ENCODE data around the gene C3orf49. TPM values are rescaled to one million over a fixed set of nuclear protein-coding genes. Genes with fewer than 3 reads are reported as not detected.

C3orf49 gene
- total RNA-seq = not detected in 2 replicates

GRCh38 chr3:63819151-63819398, at the start of gene C3orf49:
Gene C3orf49, plus strand, starts transcription at chr3:63819299. Its CDS starts 173 bp downstream, at chr3:63819472.

GRCh38 chr3:63863150-63864007, 44.3 kb downstream of the C3orf49 start, which contains the start of the genes ATXN7 and THOC7:
Gene ATXN7, plus strand, starts transcription at chr3:63863867. Its CDS starts 48,732 bp downstream, at chr3:63912599.
Gene THOC7, minus strand, starts transcription at chr3:63863805. Its CDS starts 15 bp downstream, at chr3:63863790.

Other genes with a start within 250 kb of the C3orf49 start
- gene SNTN, start 166.6 kb upstream of the C3orf49 start, total RNA-seq = not detected in 2 replicates
- gene THOC7, start 44.5 kb downstream of the C3orf49 start, total RNA-seq = 32.1 and 70.7 TPM in 2 replicates
- 9.4 and 13.1 TPM in 2 replicates for gene ATXN7, start 44.6 kb downstream of the C3orf49 start, total RNA-seq
- gene SCAANT1, start 93.1 kb downstream of the C3orf49 start, total RNA-seq = not detected in 2 replicates
- gene PSMD6, start 204.2 kb downstream of the C3orf49 start, total RNA-seq = 89.8 and 125 TPM in 2 replicates

Data from smooth muscle cell of trachea (primary cell).